Endothelial cell of umbilical vein (primary cell): ENCODE measurements around the gene KRT79. TPM values are rescaled to one million over a fixed set of nuclear protein-coding genes. Genes with fewer than 3 reads are reported as not detected.

Experiments
- BruUV-seq: library from RNA; stranded (reverse); fragments of 400-500 nt; replicated peaks from 2 replicates; lab custom pipeline; 2021; lab: Mats Ljungman, UMichigan
- CTCF ChIA-PET: fragments of 300-600, 350-600 bp; sonication (Branson Sonifier 250); formaldehyde crosslinking; loops from one replicate; lab custom pipeline; 2021; ENCODE audit warnings: antibody characterized with exemption, inconsistent platforms; lab: Charles Lee
- POLR2A ChIA-PET: fragments of 300-600, 350-600 bp; sonication (Branson Sonifier 250); formaldehyde crosslinking; loops from one replicate; lab custom pipeline; 2021; ENCODE audit warnings: antibody characterized with exemption, inconsistent platforms; lab: Charles Lee
- DNase-seq: peaks from one replicate; pipeline ENCODE4 v3.0.0-alpha.2; 2011; ENCODE audit warnings: low read depth, low spot score
- FAIRE-seq: peaks from 2 replicates; lab custom pipeline; 2011; peaks lifted over from hg19 to GRCh38; lab: Jason Lieb, UNC
- H2AFZ ChIP-seq: 2 replicates; pipeline ENCODE4 v1.6.0; 2012; ENCODE audit warnings: low read depth, low read length, control low read depth, inconsistent platforms
- H3K27ac ChIP-seq: 2 replicates; pipeline ENCODE4 v1.5.1; 2011; ENCODE audit warnings: low read depth, mild to moderate bottlenecking, control low read depth, low read length, moderate library complexity; ENCODE audit not compliant: insufficient read depth
- H3K27me3 ChIP-seq, 2 experiments: 2 replicates each; pipeline versions ENCODE4 v1.6.0 to v1.6.1; 2011; ENCODE audit warnings: low read length in 2 of 2, mixed read lengths in 1 of 2; ENCODE audit not compliant: control insufficient read depth in 2 of 2, insufficient read depth in 2 of 2
- H3K36me3 ChIP-seq, 2 experiments: 2 replicates in 1 of 2; 3 replicates in 1 of 2; pipeline ENCODE4 v1.5.1; 2011; ENCODE audit warnings: low read length in 2 of 2, mild to moderate bottlenecking in 1 of 2, moderate library complexity in 1 of 2; ENCODE audit not compliant: control insufficient read depth in 2 of 2, insufficient read depth in 2 of 2; ENCODE audit errors: extremely low read depth in 1 of 2
- H3K4me1 ChIP-seq: 3 replicates; pipeline ENCODE4 v1.5.1; 2011; ENCODE audit warnings: mild to moderate bottlenecking, low read length; ENCODE audit not compliant: control insufficient read depth, insufficient read depth; ENCODE audit errors: extremely low read depth
- H3K4me2 ChIP-seq: 2 replicates; pipeline ENCODE4 v1.6.1; 2011; ENCODE audit warnings: low read length, control low read depth, mixed read lengths; ENCODE audit not compliant: insufficient read depth
- H3K4me3 ChIP-seq, 3 experiments: fragments of 200-600 bp in 1 of 3; sonication (generic), shearing (Covaris generic) in 1 of 3; replicated peaks in 1 of 3; 2 replicates each; pipeline ENCODE4 v1.5.1; 2011 to 2016; ENCODE audit warnings: control low read depth in 3 of 3, low read length in 3 of 3, mild to moderate bottlenecking in 2 of 3, inconsistent platforms in 1 of 3, low read depth in 1 of 3, moderate library complexity in 1 of 3; ENCODE audit not compliant: insufficient read depth in 1 of 3
- H3K79me2 ChIP-seq: 2 replicates; pipeline ENCODE4 v1.6.0; 2012; ENCODE audit warnings: low read length, inconsistent platforms; ENCODE audit not compliant: control insufficient read depth, insufficient read depth
- H3K9ac ChIP-seq: replicated peaks from 2 replicates; pipeline ENCODE3; 2011; ENCODE audit warnings: low read length, control low read depth; ENCODE audit not compliant: insufficient read depth; ENCODE audit errors: extremely low read depth
- H3K9me1 ChIP-seq: replicated peaks from 3 replicates; pipeline ENCODE4 v1.6.0; 2011; ENCODE audit warnings: mild to moderate bottlenecking, low read length; ENCODE audit not compliant: control insufficient read depth, insufficient read depth; ENCODE audit errors: extremely low read depth
- H3K9me3 ChIP-seq: replicated peaks from 2 replicates; pipeline ENCODE4 v1.5.1; 2012; ENCODE audit warnings: low read length, inconsistent platforms; ENCODE audit not compliant: control insufficient read depth, insufficient read depth
- H4K20me1 ChIP-seq: replicated peaks from 2 replicates; pipeline ENCODE3; 2011; ENCODE audit warnings: mild to moderate bottlenecking, low read length; ENCODE audit not compliant: control insufficient read depth, insufficient read depth; ENCODE audit errors: extremely low read depth
- EZH2 ChIP-seq: IDR thresholded peaks from 2 replicates; pipeline ENCODE4 v1.6.1; 2012; ENCODE audit warnings: borderline replicate concordance, low read depth, mild to moderate bottlenecking, moderate library complexity, low read length, inconsistent platforms; ENCODE audit not compliant: severe bottlenecking
- FOS ChIP-seq: IDR thresholded peaks from 2 replicates; pipeline ENCODE4 v1.6.1; 2011; ENCODE audit warnings: mild to moderate bottlenecking, low read length, moderate library complexity, borderline replicate concordance; ENCODE audit not compliant: insufficient read depth
- GATA2 ChIP-seq: IDR thresholded peaks from 2 replicates; pipeline ENCODE4 v1.7.0; 2011; ENCODE audit warnings: low read depth, mild to moderate bottlenecking, moderate library complexity, mixed read lengths, low read length; ENCODE audit not compliant: insufficient read length, insufficient read depth
- JUN ChIP-seq: IDR thresholded peaks from 2 replicates; pipeline ENCODE4 v1.6.1; 2011; ENCODE audit warnings: borderline replicate concordance, low read depth; ENCODE audit not compliant: insufficient read length, insufficient read depth
- MYC ChIP-seq: IDR thresholded peaks from one replicate; pipeline ENCODE4 v1.6.1; 2011; ENCODE audit warnings: mild to moderate bottlenecking, low read depth, low read length
- POLR2A ChIP-seq: IDR thresholded peaks from 2 replicates; pipeline ENCODE4 v1.6.1; 2012; ENCODE audit warnings: low read depth, mild to moderate bottlenecking, control low read depth, low read length
- POLR2AphosphoS5 ChIP-seq: IDR thresholded peaks from 2 replicates; pipeline ENCODE4 v1.6.1; 2012; ENCODE audit warnings: low read depth, mild to moderate bottlenecking, control low read depth, low read length, moderate library complexity; ENCODE audit not compliant: insufficient read depth
- dilution Hi-C: fragments of 300-500 bp; cut with MboI; formaldehyde crosslinking; loops from one replicate; pipeline ENCODE4 v1.15.0; 2019; ENCODE audit warnings: low sequenced_read_pairs; ENCODE audit not compliant: extremely low pct_ligation_motif_present
- intact Hi-C: fragments of 100-400 bp; cut with micrococcal nuclease; formaldehyde crosslinking; loops from one replicate; pipeline ENCODE4 v1.10.0; 2022
- polyA plus RNA-seq, 4 experiments: library from polyadenylated mRNA; depleted of rRNA in 3 of 4; stranded (reverse) in 3 of 4; unstranded in 1 of 4; fragments of >200 nt; gene quantifications; 2 replicates each; pipeline versions ENCODE4 v1.2.1 to v1.2.3, GENCODE V29; 2011 to 2012; ENCODE audit warnings: missing spikeins in 1 of 4
- total RNA-seq: library from RNA; stranded (reverse); gene quantifications from 2 replicates; pipeline ENCODE4 v1.2.3, GENCODE V29; 2021
- TF ChIP-seq, protein P1 (sequence below), 2 donors: IDR thresholded peaks; 1 replicate in 1 of 2; 2 replicates in 1 of 2; pipeline ENCODE4 v1.5.1; 2011; ENCODE audit warnings: low read length in 2 of 2, mild to moderate bottlenecking in 2 of 2, moderate library complexity in 2 of 2, control low read depth in 1 of 2, inconsistent platforms in 1 of 2, low read depth in 1 of 2; ENCODE audit not compliant: insufficient read depth in 1 of 2; ENCODE audit errors: extremely low read depth in 1 of 2
- TF ChIP-seq, protein P2 (sequence below): IDR thresholded peaks from 2 replicates; pipeline ENCODE4 v1.6.1; 2011; ENCODE audit not compliant: insufficient read depth, insufficient read length

Gene KRT79
- total and polyA plus RNA-seq, 2 donors (not counting 3 experiments of a cell fraction or from before 2014, with no cell fraction given), result not detected

DNA sequence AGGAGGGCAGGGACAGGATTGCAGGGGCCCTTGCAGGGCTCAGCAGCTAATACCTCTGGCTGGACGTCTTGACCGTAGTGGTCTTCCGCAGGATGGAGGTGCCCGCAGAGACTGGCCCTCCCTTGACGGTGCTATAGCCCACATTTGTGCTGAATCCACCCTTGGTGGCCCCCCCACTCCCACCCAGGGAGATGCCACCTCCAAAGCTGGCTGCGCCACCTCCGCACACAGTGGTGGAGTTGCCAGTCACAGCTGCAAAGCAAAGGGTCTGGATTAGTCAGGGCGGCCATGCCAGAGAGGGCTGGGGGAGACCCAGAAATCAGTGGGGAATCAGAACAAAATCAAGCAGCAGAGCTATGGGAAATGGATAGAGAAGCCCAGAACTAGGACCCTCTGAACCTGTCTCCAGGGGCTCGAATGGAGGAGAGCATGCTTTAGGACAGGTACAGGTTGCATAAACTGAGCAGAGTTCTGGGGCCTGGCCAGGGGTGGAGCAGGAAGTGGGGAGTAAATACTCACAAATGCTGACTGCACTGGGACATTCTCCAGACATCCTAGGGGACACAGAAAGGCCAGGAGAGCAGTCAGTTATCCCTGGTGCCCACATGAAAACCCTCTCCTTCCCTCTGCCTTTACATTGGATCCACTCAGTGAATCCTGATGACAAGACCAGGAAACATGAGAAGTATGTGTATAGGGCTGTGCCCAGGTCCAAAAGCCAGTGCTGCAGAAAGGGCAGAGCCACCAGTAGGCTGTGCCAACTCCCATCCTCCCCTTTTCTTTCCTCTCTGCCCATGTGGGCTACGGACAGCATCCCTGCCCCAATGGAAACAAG lies 12.1 kb downstream of the KRT79 start:
- TF ChIP-seq MYC (no peak), POLR2A (no peak), POLR2AphosphoS5 (no peak), GATA2 (no peak), JUN (no peak), FOS (no peak), EZH2 (no peak)
- TF ChIP-seq, protein P1, sequence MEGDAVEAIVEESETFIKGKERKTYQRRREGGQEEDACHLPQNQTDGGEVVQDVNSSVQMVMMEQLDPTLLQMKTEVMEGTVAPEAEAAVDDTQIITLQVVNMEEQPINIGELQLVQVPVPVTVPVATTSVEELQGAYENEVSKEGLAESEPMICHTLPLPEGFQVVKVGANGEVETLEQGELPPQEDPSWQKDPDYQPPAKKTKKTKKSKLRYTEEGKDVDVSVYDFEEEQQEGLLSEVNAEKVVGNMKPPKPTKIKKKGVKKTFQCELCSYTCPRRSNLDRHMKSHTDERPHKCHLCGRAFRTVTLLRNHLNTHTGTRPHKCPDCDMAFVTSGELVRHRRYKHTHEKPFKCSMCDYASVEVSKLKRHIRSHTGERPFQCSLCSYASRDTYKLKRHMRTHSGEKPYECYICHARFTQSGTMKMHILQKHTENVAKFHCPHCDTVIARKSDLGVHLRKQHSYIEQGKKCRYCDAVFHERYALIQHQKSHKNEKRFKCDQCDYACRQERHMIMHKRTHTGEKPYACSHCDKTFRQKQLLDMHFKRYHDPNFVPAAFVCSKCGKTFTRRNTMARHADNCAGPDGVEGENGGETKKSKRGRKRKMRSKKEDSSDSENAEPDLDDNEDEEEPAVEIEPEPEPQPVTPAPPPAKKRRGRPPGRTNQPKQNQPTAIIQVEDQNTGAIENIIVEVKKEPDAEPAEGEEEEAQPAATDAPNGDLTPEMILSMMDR (IDR thresholded peaks at IDR 0.05; ENCODE audit: extremely low read depth in 1 of 2, insufficient read depth in 1 of 2, low read depth in 1 of 2, low read length in 2 of 2), result no peak
- TF ChIP-seq, protein P2, sequence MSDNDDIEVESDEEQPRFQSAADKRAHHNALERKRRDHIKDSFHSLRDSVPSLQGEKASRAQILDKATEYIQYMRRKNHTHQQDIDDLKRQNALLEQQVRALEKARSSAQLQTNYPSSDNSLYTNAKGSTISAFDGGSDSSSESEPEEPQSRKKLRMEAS, result no peak
- H3K27me3 ChIP-seq, result peaks cover 0 to 1% of the 10 kb centered on the region in 2 experiments
- no peaks in the 10 kb centered on the region for H4K20me1 ChIP-seq
- no peak overlapping the region for H3K27ac ChIP-seq
- dilution Hi-C loops, result no loop called here
- no peak for DNase-seq
- H3K9me3 ChIP-seq, result no peaks in the 10 kb centered on the region
- no peak overlapping the region for H2AFZ ChIP-seq
- H3K4me1 ChIP-seq, result no peaks in the 10 kb centered on the region
- no peaks in the 10 kb centered on the region for H3K36me3 ChIP-seq
- H3K9ac ChIP-seq, result no peak overlapping the region
- ChIA-PET POLR2A (no interaction called here), CTCF (interaction anchor here (1.0 to 1.9 kb wide), 2 partner anchors 43 to 44 kb away, joined by 3 to 5 read pairs; no protein-coding TSS in a partner anchor)
- no peaks in the 10 kb centered on the region for H3K9me1 ChIP-seq
- H3K79me2 ChIP-seq, result no peaks in the 10 kb centered on the region
- no peak overlapping the region for H3K4me3 ChIP-seq
- intact Hi-C loops, result loop anchor here (5.0 kb wide), 1 partner anchor 530 kb away; the partner anchor contains the start of gene KRT81
- BruUV-seq, result no TSS peak
- FAIRE-seq, result no peak
- no peak overlapping the region for H3K4me2 ChIP-seq
